Pons (tissue), 1 donor: ENCODE data around the gene CPA2.
"Not testable (repeated sequence)": the region's sequence is repeated elsewhere in the genome, so short reads cannot be mapped to it uniquely, and the experiment has no call there.

Experiments
- DNase-seq: peaks from one replicate; pipeline ENCODE4 v3.0.0-alpha.2; 2016; ENCODE audit warnings: low spot score

Gene CPA2

DNA sequence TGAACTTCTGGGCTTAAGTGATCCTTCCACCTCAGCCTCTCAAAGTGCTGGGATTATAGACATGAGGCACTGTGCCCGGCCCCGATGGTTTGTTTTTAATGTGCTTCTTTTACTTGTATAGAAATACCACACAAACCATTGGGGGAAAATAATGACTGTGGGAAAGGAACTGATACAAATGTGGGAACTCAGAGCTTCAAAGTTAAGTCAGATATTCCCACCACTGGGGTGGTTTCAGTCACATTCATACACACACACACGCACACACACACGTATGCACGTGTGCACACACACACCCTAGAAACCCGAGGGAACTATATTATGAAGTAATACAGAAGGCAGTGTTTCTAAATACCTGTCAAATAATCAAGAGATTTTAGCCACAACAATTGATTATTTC, 43.3 kb downstream of the CPA2 start:
- no peak for DNase-seq

- no peak for DNase-seq
Observed at GRCh38 chr7:130314305-130314704, 47.6 kb downstream of the CPA2 start.

GRCh38 chr7:130319541-130319940, 52.9 kb downstream of the CPA2 start:
- DNase-seq: no peak

GRCh38 chr7:130321542-130322229, 55.0 kb downstream of the CPA2 start:
- DNase-seq: not testable (repeated sequence)

DNA sequence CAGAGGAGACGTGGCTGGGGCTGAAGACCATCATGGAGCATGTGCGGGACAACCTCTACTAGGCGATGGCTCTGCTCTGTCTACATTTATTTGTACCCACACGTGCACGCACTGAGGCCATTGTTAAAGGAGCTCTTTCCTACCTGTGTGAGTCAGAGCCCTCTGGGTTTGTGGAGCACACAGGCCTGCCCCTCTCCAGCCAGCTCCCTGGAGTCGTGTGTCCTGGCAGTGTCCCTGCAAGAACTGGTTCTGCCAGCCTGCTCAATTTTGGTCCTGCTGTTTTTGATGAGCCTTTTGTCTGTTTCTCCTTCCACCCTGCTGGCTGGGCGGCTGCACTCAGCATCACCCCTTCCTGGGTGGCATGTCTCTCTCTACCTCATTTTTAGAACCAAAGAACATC, 56.0 kb downstream of the CPA2 start:
- DNase-seq: no peak

GRCh38 chr7:130324306-130324943, 57.8 kb downstream of the CPA2 start:
- no peak for DNase-seq

- DNase-seq: no peak
Observed at GRCh38 chr7:130329681-130330080, 63.0 kb downstream of the CPA2 start.

DNA sequence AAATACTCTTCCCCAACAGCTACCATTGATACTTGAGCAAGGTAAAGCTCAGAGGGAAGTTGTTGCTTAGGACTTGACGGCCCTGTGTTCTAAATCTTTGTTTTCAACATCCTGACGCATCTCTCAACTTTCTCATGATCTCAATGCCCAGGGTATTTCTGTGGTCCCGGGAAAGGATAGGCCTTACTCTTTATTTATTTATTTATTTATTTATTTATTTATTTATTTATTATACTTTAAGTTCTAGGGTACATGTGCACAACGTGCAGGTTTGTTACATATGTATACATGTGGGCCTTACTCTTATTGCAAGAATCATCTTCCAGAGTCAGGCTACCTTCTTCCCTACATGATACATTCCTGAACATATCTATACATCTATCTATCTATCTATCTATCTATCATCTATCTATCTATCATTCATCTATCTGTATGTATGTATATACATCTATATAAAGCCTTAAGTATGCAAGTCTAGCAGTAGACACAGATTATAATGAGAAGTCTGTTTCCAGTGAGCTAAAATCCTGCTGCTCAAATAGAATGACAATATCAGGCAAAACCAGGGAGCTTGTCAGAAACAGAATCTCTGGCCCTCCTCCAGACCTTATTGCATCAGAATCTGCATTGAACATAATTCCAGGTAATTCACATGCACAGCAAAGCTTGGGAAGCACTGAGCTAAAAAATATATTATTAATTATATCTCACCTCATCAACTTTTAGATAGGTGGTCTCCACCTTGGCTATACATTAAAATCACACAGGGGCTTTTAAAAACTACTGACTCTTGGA, 65.8 kb downstream of the CPA2 start:
- no peak for DNase-seq

DNA sequence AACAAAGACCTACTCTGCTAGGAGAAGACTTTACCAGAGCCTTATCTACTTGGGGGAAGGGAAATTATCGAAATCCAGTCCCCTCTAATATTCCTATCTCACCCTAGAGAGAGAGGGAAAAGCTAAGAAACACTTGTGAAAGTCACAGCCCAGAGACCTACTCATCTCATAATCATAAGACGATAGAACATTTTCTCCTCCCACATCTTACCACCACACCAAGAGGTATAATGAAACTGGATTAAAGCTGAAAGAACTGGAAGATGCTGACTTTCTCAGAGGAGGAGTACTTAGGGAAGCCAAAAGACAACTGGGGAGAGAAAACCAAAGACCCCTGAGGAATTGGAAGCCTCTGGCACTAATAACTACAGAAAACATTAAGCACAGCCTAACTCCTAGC, 67.2 kb downstream of the CPA2 start:
- no peak for DNase-seq

DNA sequence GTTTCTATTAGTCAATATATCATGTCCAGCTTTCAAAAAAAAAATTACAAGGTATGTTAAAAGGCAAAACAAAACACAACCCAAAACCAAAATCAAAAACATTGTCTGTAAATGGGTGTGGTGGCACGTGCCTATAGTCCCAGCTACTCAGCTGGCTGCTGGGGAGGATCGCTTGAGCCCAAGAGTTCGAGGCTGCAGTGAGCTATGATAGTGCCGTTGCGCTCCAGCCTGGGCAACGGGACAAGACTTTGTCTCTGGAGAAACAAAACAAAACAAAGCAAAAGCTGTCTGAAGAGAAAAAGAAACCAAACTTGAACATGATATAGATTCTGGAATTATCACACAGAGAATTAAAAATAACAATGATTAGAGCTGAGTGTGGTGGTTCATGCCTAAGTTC, 67.6 kb downstream of the CPA2 start:
- DNase-seq: no peak

- DNase-seq: no peak
Observed at GRCh38 chr7:130337410-130337971, 70.8 kb downstream of the CPA2 start.

DNA sequence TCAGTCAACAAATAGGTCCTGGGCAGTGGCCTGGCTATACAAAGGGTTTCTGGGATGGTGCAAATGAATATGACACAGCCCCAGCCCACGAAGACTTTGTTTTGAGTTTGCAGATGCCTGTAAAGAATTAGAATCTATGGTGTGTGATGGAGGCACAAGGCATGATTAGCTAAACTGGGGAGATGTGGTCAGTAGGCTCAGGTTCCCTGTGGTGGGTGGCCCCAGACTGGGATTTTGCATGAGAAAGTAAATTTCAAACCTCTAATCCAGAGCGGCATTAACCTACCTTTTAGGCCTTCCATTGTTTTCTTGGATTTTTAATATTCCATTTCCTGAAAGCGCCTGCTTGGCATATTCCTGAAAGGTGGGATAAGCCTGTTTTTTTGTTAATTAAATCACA, 71.6 kb downstream of the CPA2 start:
- DNase-seq: no peak
